PC-9 (cell line): ENCODE measurements around the gene ADPRM. TPM values are rescaled to one million over a fixed set of nuclear protein-coding genes. Genes with fewer than 3 reads are reported as not detected.
"Not testable (repeated sequence)": the region's sequence is repeated elsewhere in the genome, so short reads cannot be mapped to it uniquely, and the experiment has no call there.

Experiments used
- BruUV-seq: library from RNA; stranded (reverse); fragments of 400-500 nt; replicated peaks from 2 replicates; lab custom pipeline; 2021; lab: Mats Ljungman, UMichigan
- CTCF ChIA-PET: fragments of 300-600 bp; sonication (Branson Sonifier 250); formaldehyde crosslinking; loops from one replicate; lab custom pipeline; 2022; ENCODE audit warnings: antibody characterized with exemption; lab: Charles Lee
- POLR2A ChIA-PET: fragments of 300-600 bp; sonication (Branson Sonifier 250); formaldehyde crosslinking; loops from one replicate; lab custom pipeline; 2022; ENCODE audit warnings: antibody characterized with exemption; ENCODE audit not compliant: unreplicated experiment; lab: Charles Lee
- DNase-seq, 2 experiments: peaks; one replicate each; pipeline versions ENCODE4 v3.0.0 to v3.0.0-alpha.2; 2015 to 2022; ENCODE audit warnings: mixed read lengths in 1 of 2
- H2AFZ ChIP-seq: fragments of 200-600 bp; sonication (generic); 2 replicates; pipeline ENCODE4 v1.8.1; 2017; ENCODE audit warnings: antibody characterized with exemption
- H3F3A ChIP-seq: fragments of 200-600 bp; sonication (generic); 2 replicates; pipeline ENCODE4 v1.8.1; 2017; ENCODE audit warnings: antibody characterized with exemption, mild to moderate bottlenecking, low read depth; ENCODE audit not compliant: insufficient read depth
- H3K27ac ChIP-seq: fragments of 200-600 bp; sonication (generic); 2 replicates; pipeline ENCODE4 v1.6.1; 2016; ENCODE audit warnings: mixed run types
- H3K27me3 ChIP-seq: fragments of 200-600 bp; sonication (generic); 2 replicates; pipeline ENCODE4 v1.6.1; 2016; ENCODE audit warnings: low read depth, mixed run types; ENCODE audit not compliant: insufficient read depth
- H3K36me3 ChIP-seq: fragments of 200-600 bp; sonication (generic); 2 replicates; pipeline ENCODE4 v1.6.1; 2016; ENCODE audit warnings: low read depth, mixed run types
- H3K4me1 ChIP-seq: fragments of 200-600 bp; sonication (generic); replicated peaks from 2 replicates; pipeline ENCODE4 v1.6.1; 2016; ENCODE audit warnings: mixed run types; ENCODE audit not compliant: insufficient read depth
- H3K4me2 ChIP-seq: fragments of 200-600 bp; sonication (generic); 2 replicates; pipeline ENCODE4 v1.6.1; 2017; ENCODE audit warnings: mixed run types
- H3K4me3 ChIP-seq: fragments of 200-600 bp; sonication (generic); 2 replicates; pipeline ENCODE4 v1.6.1; 2016; ENCODE audit warnings: mixed run types
- H3K79me2 ChIP-seq: fragments of 200-600 bp; sonication (generic); 2 replicates; pipeline ENCODE4 v1.6.1; 2017; ENCODE audit warnings: low read depth, mixed run types
- H3K9me2 ChIP-seq: fragments of 200-600 bp; sonication (generic); 2 replicates; pipeline ENCODE4 v1.8.1; 2017; ENCODE audit warnings: mild to moderate bottlenecking; ENCODE audit not compliant: insufficient read depth
- H3K9me3 ChIP-seq: fragments of 200-600 bp; sonication (generic); 2 replicates; pipeline ENCODE4 v1.8.1; 2016; ENCODE audit warnings: low read depth; ENCODE audit not compliant: insufficient read depth
- H4K20me1 ChIP-seq: fragments of 200-600 bp; sonication (generic); 2 replicates; pipeline ENCODE4 v1.8.1; 2017; ENCODE audit not compliant: insufficient read depth
- EZH2 ChIP-seq: fragments of 200-600 bp; sonication (generic); IDR thresholded peaks from 2 replicates; pipeline ENCODE4 v1.8.0; 2017; ENCODE audit warnings: antibody characterized with exemption, low read depth
- intact Hi-C: fragments of 100-400 bp; cut with micrococcal nuclease; formaldehyde crosslinking; loops from one replicate; pipeline ENCODE4 v1.10.0; 2022; ENCODE audit not compliant: unreplicated experiment
- total RNA-seq: library from RNA; stranded (reverse); gene quantifications from 2 replicates; pipeline ENCODE4 v1.2.3, GENCODE V29; 2021
- TF ChIP-seq, protein P1 (sequence below): fragments of 200-600 bp; sonication (generic); conservative IDR thresholded peaks from 2 replicates; pipeline ENCODE4 v1.6.1; 2017; ENCODE audit warnings: mixed run types, antibody characterized with exemption, mild to moderate bottlenecking, moderate library complexity

The ADPRM gene
- total RNA-seq, 1 experiment from 2014 or later, result 6.4 TPM

DNA sequence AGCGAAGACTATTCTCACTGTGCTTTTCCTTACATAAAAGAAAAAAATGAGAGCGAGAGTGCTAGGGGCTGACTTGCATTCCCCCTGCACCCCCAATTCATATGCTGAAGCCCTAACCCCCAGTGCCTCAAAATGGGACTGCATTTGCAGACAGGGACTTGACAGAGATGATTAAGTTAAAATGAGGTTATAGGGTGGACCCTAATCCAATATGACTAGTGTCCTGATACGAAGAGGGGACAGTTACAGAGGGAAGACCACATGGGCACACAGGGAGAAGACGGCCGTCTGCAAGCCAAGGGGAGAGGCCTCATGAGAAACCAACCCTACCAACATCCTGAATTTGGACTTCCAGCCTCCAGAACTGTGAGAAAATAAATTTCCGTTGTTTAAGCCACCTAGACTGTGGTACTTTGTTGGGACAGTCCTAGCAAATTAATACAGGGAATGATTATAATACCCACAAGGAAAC is 34.0 kb downstream of the ADPRM start:
- BruUV-seq, result no TSS peak
- intact Hi-C loops, result loop anchor here (10.0 kb wide), 1 partner anchor 1253 kb away; no protein-coding TSS in a partner anchor

DNA sequence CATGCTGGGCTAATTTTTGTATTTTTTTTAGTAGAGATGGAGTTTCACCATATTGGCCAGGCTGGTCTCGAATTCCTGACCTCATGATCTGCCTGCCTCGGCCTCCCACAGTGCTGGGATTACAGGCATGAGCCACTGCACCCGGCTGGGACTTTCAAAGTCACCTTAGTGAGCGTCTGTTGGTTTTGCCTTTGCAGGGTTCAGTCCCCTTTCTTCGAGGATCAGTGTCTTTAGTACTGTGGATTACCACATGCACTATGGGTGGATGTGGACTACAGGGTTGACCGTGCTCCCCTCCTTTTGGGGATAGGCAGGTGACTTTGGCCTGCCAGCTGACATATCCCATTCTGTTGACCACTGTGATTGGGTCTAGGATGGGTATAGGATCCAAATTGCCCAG is 34.7 kb downstream of the ADPRM start:
- intact Hi-C loops, result loop anchor here (10.0 kb wide), 1 partner anchor 1253 kb away; no protein-coding TSS in a partner anchor
- H3K27me3 ChIP-seq, result peaks cover 26% of the 10 kb centered on the region
- H3K27ac ChIP-seq, H3K9me3 ChIP-seq, H3K4me3 ChIP-seq, H3K79me2 ChIP-seq, H3K36me3 ChIP-seq, BruUV-seq, DNase-seq, H3F3A ChIP-seq, H3K4me1 ChIP-seq, H2AFZ ChIP-seq, H3K9me2 ChIP-seq, H3K4me2 ChIP-seq, CTCF ChIA-PET, POLR2A ChIA-PET, H4K20me1 ChIP-seq: not testable (repeated sequence)

More for the DNA sequence above, 34.0 kb downstream of the ADPRM start:
- no peaks in the 10 kb centered on the region for H3K36me3 ChIP-seq
- no peak overlapping the region for H3K4me2 ChIP-seq
- no peak overlapping the region for H3K27ac ChIP-seq
- H3K27me3 ChIP-seq, result peaks cover 28% of the 10 kb centered on the region
- no peak overlapping the region for H3K4me3 ChIP-seq
- POLR2A ChIA-PET, result no interaction called here
- H3K9me3 ChIP-seq, result no peaks in the 10 kb centered on the region
- H3F3A ChIP-seq, result no peaks in the 10 kb centered on the region
- CTCF ChIA-PET, result no interaction called here
- no peaks in the 10 kb centered on the region for H3K79me2 ChIP-seq
- no peaks in the 10 kb centered on the region for H4K20me1 ChIP-seq
- no peak for DNase-seq
- no peaks in the 10 kb centered on the region for H3K4me1 ChIP-seq
- no peaks in the 10 kb centered on the region for H3K9me2 ChIP-seq
- TF ChIP-seq, protein P1, sequence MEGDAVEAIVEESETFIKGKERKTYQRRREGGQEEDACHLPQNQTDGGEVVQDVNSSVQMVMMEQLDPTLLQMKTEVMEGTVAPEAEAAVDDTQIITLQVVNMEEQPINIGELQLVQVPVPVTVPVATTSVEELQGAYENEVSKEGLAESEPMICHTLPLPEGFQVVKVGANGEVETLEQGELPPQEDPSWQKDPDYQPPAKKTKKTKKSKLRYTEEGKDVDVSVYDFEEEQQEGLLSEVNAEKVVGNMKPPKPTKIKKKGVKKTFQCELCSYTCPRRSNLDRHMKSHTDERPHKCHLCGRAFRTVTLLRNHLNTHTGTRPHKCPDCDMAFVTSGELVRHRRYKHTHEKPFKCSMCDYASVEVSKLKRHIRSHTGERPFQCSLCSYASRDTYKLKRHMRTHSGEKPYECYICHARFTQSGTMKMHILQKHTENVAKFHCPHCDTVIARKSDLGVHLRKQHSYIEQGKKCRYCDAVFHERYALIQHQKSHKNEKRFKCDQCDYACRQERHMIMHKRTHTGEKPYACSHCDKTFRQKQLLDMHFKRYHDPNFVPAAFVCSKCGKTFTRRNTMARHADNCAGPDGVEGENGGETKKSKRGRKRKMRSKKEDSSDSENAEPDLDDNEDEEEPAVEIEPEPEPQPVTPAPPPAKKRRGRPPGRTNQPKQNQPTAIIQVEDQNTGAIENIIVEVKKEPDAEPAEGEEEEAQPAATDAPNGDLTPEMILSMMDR, result no peak
- TF ChIP-seq EZH2, result no peak
- no peak overlapping the region for H2AFZ ChIP-seq

DNA sequence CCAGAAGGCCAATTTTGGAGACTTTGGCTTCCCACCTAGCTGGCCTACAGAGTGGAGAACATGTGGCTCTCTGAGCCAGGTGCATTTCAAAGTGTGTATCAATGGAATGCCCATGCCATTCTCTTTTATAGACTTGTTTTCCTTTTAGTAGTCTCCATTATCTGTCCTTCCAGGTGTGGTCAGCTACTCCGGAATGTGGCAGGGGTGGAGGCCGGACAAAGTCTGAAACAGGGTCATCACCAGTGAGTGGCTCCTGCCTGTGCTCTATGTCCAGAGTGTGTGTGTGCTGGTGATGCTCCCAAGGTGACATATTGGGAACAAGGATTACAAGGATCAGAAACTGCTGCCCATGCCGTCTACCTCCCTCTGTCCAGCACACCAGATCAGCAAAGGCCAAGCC is 36.3 kb downstream of the ADPRM start:
- Histone ChIP-seq H3F3A (no peaks in the 10 kb centered on the region), H2AFZ (no peak overlapping the region), H3K27me3 (peaks cover 32% of the 10 kb centered on the region), H3K36me3 (no peaks in the 10 kb centered on the region), H3K4me1 (no peaks in the 10 kb centered on the region), H3K79me2 (no peaks in the 10 kb centered on the region), H3K9me2 (no peaks in the 10 kb centered on the region), H3K27ac (no peak overlapping the region), H3K4me3 (no peak overlapping the region), H4K20me1 (no peaks in the 10 kb centered on the region), H3K4me2 (no peak overlapping the region), H3K9me3 (no peaks in the 10 kb centered on the region)
- CTCF ChIA-PET, result no interaction called here
- no peak for DNase-seq
- TF ChIP-seq EZH2, result no peak
- TF ChIP-seq, protein P1, result no peak
- BruUV-seq, result no TSS peak
- POLR2A ChIA-PET, result no interaction called here
- intact Hi-C loops, result loop anchor here (10.0 kb wide), 1 partner anchor 1251 kb away; no protein-coding TSS in a partner anchor

DNA sequence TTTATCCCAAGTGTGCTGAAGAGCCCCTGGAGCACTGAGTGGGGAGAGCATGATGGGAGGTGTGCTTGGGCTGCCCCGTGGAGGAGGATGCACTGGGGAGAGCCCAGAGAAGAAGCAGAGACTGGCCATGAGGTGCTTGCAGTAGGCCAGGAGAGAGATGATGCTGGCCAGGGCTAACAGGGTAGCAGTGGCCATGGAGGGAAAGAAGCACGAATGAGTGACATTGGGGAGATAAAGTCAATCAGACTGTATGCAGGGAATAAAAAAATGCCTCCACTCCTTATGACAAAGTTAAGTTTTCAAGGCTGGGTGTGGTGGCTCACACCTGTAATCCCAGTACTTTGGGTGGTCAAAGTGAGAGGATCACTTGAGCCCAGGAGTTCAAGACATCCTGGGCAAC is 37.9 kb downstream of the ADPRM start:
- Histone ChIP-seq H3K4me2 (no peak overlapping the region), H3K4me3 (no peak overlapping the region), H4K20me1 (no peaks in the 10 kb centered on the region), H3K27me3 (peaks cover 41% of the 10 kb centered on the region), H3K79me2 (no peaks in the 10 kb centered on the region), H3K27ac (no peak overlapping the region), H3K36me3 (no peaks in the 10 kb centered on the region), H3F3A (no peaks in the 10 kb centered on the region), H3K4me1 (no peaks in the 10 kb centered on the region), H2AFZ (no peak overlapping the region), H3K9me2 (no peaks in the 10 kb centered on the region), H3K9me3 (no peaks in the 10 kb centered on the region)
- CTCF ChIA-PET, result no interaction called here
- intact Hi-C loops, result loop anchor here (10.0 kb wide), 1 partner anchor 1250 kb away; no protein-coding TSS in a partner anchor
- no peak for DNase-seq
- POLR2A ChIA-PET, result no interaction called here
- BruUV-seq, result no TSS peak
- TF ChIP-seq, protein P1, result no peak
- no peak for TF ChIP-seq EZH2
